HepG2 (cell line): ENCODE results near the gene SLC23A2. TPM values are rescaled to one million over a fixed set of nuclear protein-coding genes. Genes with fewer than 3 reads are reported as not detected.
A peak's percentile ranks its signal among the peaks of the same experiment; 100 is the strongest.

Experiments used
- DMAP1 ChIP-seq: IDR thresholded peaks from 2 replicates; pipeline ENCODE4 v1.6.1; 2016
- FOXK1 ChIP-seq: sonication (generic); formaldehyde crosslinking; IDR thresholded peaks from 2 replicates; pipeline ENCODE4 v1.4.0; 2020; ENCODE audit warnings: low read depth, missing genetic modification reagents, borderline replicate concordance
- MBD4 ChIP-seq: IDR thresholded peaks from 2 replicates; pipeline ENCODE4 v1.6.1; 2012; ENCODE audit warnings: low read length, inconsistent platforms, borderline replicate concordance
- MYNN ChIP-seq: sonication (generic); formaldehyde crosslinking; IDR thresholded peaks from 2 replicates; pipeline ENCODE4 v1.4.0; 2020; ENCODE audit warnings: mild to moderate bottlenecking, low read depth, missing genetic modification reagents
- NCOR1 ChIP-seq: fragments of 200-600 bp; sonication (generic); IDR thresholded peaks from 2 replicates; pipeline ENCODE4 v1.7.0; 2017; ENCODE audit warnings: antibody characterized with exemption, low read length, borderline replicate concordance
- NFE2L2 ChIP-seq: fragments of 150-350 bp; IDR thresholded peaks from 2 replicates; pipeline ENCODE4 v1.6.1; 2014; ENCODE audit warnings: low read length
- RNF219 ChIP-seq: sonication (generic); formaldehyde crosslinking; IDR thresholded peaks from 2 replicates; pipeline ENCODE4 v1.5.0; 2020; ENCODE audit warnings: mild to moderate bottlenecking, missing genetic modification reagents
- SIX1 ChIP-seq: sonication (generic); formaldehyde crosslinking; IDR thresholded peaks from 2 replicates; pipeline ENCODE4 v1.4.0; 2020; ENCODE audit warnings: missing genetic modification reagents, borderline replicate concordance
- SP2 ChIP-seq: sonication (generic); formaldehyde crosslinking; IDR thresholded peaks from 2 replicates; pipeline ENCODE4 v1.5.1; 2020; ENCODE audit warnings: mild to moderate bottlenecking, missing genetic modification reagents
- TEAD3 ChIP-seq: optimal IDR thresholded peaks from 2 replicates; pipeline ENCODE3; 2016; ENCODE audit warnings: borderline replicate concordance
- ZBTB25 ChIP-seq: IDR thresholded peaks from 2 replicates; pipeline ENCODE4 v1.6.1; 2018; ENCODE audit warnings: missing genetic modification reagents
- ZBTB26 ChIP-seq: IDR thresholded peaks from 2 replicates; pipeline ENCODE4 v1.6.1; 2016; ENCODE audit warnings: missing compliant biosample characterization, missing genetic modification reagents, borderline replicate concordance
- ZIK1 ChIP-seq: sonication (generic); formaldehyde crosslinking; IDR thresholded peaks from 2 replicates; pipeline ENCODE4 v1.5.0; 2020; ENCODE audit warnings: mild to moderate bottlenecking, low read depth, missing genetic modification reagents, borderline replicate concordance
- ZKSCAN5 ChIP-seq: sonication (generic); formaldehyde crosslinking; IDR thresholded peaks from 2 replicates; pipeline ENCODE4 v1.5.1; 2020; ENCODE audit warnings: mild to moderate bottlenecking, missing genetic modification reagents
- ZNF280D ChIP-seq: sonication (generic); formaldehyde crosslinking; IDR thresholded peaks from 2 replicates; pipeline ENCODE4 v1.5.1; 2020; ENCODE audit warnings: mild to moderate bottlenecking, missing genetic modification reagents
- ZNF431 ChIP-seq: sonication (generic); formaldehyde crosslinking; IDR thresholded peaks from 2 replicates; pipeline ENCODE4 v1.9.0; 2022; ENCODE audit warnings: missing genetic modification reagents, low read depth, mild to moderate bottlenecking, borderline replicate concordance
- ZNF564 ChIP-seq: sonication (generic); formaldehyde crosslinking; IDR thresholded peaks from 2 replicates; pipeline ENCODE4 v1.8.1; 2023; ENCODE audit warnings: mild to moderate bottlenecking, missing genetic modification reagents
- ZNF674 ChIP-seq: sonication (generic); formaldehyde crosslinking; IDR thresholded peaks from 2 replicates; pipeline ENCODE4 v1.5.0; 2020; ENCODE audit warnings: low read depth, mild to moderate bottlenecking, missing genetic modification reagents
- ZUFSP ChIP-seq: sonication (generic); formaldehyde crosslinking; IDR thresholded peaks from 2 replicates; pipeline ENCODE4 v1.9.0; 2021; ENCODE audit warnings: missing genetic modification reagents, mild to moderate bottlenecking, borderline replicate concordance
- polyA plus RNA-seq, 8 experiments: library from polyadenylated mRNA; depleted of rRNA in 3 of 8; stranded (reverse) in 7 of 8; unstranded in 1 of 8; fragments of >200 nt; fragmentation: Illumina TruSeq in 4 of 8; extraction: Trizol in 4 of 8; gene quantifications; 2 replicates each; pipeline versions ENCODE4 v1.2.1 to v1.2.3, GENCODE V29; 2011 to 2016; ENCODE audit warnings: low read depth in 4 of 8, missing spikeins in 1 of 8, mixed read lengths in 1 of 8; ENCODE audit not compliant: insufficient read depth in 1 of 8
- total RNA-seq, 5 experiments: library from RNA; depleted of rRNA; stranded (reverse); fragments of >200 nt; fragmentation: Illumina TruSeq; extraction: Trizol; gene quantifications; 2 replicates each; pipeline ENCODE4 v1.2.3, GENCODE V29; 2016; ENCODE audit warnings: low read depth in 1 of 5

The SLC23A2 gene
- total and polyA plus RNA-seq, 2 of the 13 experiments (the other 11 are each of a cell fraction or from before 2014, with no cell fraction given): 42.2 to 51.2 TPM

GRCh38 chr20:4966826-4967751, 34.2 kb downstream of the SLC23A2 start (continued):
- TF ChIP-seq ZBTB26 (CRISPR knock-in tag): peak; percentile 100
- 0 out of 2 replicates have a peak, but pooled peaks have one; percentile 12 for TF ChIP-seq ZNF280D (CRISPR knock-in tag)
- TF ChIP-seq MYNN (CRISPR knock-in tag): no peak
- TF ChIP-seq DMAP1 (CRISPR knock-in tag): peak; percentile 68; the same call in 1 of the 2 replicates
- TF ChIP-seq ZUFSP (CRISPR knock-in tag): no peak
- peak; percentile 83 for TF ChIP-seq ZBTB25 (CRISPR knock-in tag)
- peak; percentile 10; the same call in 1 of the 2 replicates for TF ChIP-seq ZNF564 (CRISPR knock-in tag)
- TF ChIP-seq MBD4: peak; percentile 84; the same call in 1 of the 2 replicates
- no peak for TF ChIP-seq ZIK1 (CRISPR knock-in tag)
- TF ChIP-seq SP2 (CRISPR knock-in tag): no peak
- peak; percentile 76 for TF ChIP-seq NCOR1
- TF ChIP-seq SIX1 (CRISPR knock-in tag): peak; percentile 78; the same call in 1 of the 2 replicates
- TF ChIP-seq ZKSCAN5 (CRISPR knock-in tag): no peak
- no peak for TF ChIP-seq NFE2L2
- peak; percentile 75 for TF ChIP-seq TEAD3
- peak; percentile 87; the same call in 1 of the 2 replicates for TF ChIP-seq RNF219 (CRISPR knock-in tag)
- peak; percentile 33; the same call in 1 of the 2 replicates for TF ChIP-seq ZNF431 (CRISPR knock-in tag)
- TF ChIP-seq ZNF674 (CRISPR knock-in tag): no peak
- TF ChIP-seq FOXK1 (CRISPR knock-in tag): peak; percentile 92
